HG03575 (cell line): Measurements from ENCODE around the gene MRPS18A.

ENCODE experiments used
- ATAC-seq: cut with Tn5 transposase; IDR thresholded peaks from one replicate; pipeline ENCODE4 v1.9.1; 2021; ENCODE audit not compliant: unreplicated experiment, insufficient number of reproducible peaks, low FRiP score; ENCODE audit errors: extremely low read depth

The MRPS18A gene

GRCh38 chr6:43718387-43719105 lies 31.0 kb upstream of the MRPS18A start:
- ATAC-seq = no peak

DNA sequence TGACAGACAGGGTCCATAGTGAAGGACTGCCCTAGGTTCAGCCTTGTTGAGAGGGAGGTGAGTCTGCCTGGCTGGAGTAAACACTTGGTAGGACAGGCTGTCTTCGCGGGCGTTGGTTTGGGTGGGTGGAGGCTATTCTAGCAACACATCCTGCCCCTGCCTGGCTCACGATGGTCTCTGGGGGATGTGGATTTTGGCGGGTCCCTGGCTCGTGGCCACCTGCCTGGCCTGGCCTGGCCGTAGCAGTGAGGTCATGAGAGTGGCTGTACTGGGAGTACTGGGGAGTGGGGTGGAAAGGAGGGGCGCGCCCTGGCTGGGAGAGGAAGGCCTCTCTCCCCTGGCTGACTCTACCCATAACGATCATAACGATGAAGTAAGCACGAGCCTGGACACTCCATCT lies 30.2 kb upstream of the MRPS18A start:
- no peak for ATAC-seq

GRCh38 chr6:43717389-43717788 lies 29.8 kb upstream of the MRPS18A start:
- ATAC-seq = no peak

DNA sequence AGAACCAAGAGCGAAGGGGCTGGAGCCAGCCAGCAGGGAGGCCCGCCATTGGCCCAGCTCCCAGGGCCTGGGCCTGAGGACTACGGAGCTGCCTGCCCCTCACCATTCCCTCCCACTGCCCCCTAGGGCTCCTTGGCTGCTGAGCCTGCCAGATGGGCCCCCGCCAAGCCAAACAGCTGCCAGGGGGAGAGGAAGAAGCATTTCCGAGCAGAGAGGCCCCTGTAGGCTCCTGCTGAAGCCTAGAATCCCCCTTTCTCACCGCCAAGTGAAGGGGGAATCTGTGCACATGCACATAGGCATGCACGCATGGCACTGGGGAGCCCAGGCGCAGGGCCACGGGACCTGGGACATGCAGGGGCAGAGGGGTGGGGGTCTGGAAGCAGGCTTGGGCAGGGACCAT lies 28.5 kb upstream of the MRPS18A start:
- no peak for ATAC-seq

DNA sequence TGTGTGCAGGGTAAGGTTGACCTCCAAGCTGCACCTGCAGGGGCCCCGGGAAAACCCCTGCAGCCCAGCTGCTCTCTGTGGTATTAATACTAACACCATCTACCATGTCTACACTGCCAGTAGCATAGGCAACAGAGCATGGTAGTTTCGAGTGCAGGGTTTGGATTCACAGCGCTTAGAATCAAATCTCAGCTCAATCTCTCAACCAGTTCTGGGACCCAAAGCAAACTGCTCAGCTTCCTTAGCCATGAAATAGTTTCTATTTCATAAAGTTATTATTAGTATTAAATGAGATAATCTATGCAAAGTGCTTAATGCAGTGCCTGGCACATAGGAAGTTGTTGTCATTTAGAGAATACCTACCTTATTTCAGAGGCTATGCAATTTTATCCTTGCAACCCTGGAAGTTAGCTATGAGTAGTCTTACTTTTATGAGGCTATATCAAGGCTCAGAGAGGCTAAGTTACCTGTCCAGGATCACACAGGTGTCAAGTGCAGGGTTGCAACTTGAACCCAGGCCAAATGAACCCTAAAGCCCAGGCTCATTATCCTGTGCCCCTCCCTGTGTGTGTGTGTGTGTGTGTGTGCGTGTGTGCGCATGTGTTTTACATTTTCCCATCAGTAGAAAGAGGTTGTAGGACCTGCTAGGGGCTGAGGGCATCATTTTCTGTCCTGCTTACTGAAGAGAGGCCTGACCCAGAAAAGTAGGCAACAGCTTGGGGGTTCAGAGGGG lies 27.6 kb upstream of the MRPS18A start:
- peak; percentile 69 for ATAC-seq

GRCh38 chr6:43714311-43715055 lies 26.9 kb upstream of the MRPS18A start:
- ATAC-seq = no peak

DNA sequence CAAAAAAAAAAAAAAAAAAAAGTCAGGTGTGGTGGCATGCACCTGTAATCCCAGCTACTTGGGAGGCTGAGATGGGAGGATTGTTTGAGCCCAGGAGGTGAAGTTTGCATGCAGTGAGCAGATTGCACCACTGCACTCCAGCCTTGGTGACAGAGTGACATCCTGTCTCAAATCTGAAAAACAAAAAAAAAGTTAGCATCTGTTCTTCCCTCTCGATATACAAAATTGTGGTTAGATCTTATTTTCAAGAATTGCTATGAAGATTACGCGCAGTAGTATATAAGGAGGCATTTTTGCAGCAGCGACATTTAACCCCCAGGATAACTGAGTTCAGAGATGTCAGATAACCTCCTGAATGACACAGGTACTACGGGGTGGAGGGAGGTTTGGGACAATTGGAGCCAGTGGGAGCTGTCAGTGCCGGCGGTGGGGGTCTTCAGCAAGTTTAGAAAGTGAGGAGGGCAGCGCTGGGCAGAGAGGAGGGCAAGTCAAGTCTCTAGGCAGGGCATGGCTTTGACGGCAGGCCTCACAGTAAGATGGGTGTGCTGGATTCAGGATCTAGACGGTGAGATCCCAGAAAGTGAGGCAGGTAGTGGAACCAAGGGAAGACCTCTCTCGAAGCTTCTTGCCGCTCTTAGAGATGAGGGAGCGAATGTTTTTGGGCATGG lies 26.2 kb upstream of the MRPS18A start:
- no peak for ATAC-seq

DNA sequence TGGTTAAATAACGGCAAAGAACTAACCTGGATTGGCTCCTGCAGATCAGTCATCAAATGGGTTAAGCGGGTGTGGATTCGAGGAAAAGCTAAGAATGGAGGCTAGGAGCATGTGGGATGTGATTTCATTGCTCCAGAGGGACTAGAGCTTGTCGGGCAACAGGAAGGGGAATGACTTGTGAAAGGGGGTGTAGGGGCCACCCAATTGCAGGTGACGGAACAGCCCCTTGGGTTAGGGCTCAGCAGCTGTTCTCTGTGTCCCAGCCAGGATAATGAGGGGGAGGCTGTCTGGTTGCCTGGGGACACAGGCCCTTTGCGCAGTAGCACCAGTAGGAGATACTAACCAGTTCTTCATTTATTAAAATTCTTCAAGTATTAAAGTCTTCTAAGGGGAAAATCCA lies 25.0 kb upstream of the MRPS18A start:
- no peak for ATAC-seq

DNA sequence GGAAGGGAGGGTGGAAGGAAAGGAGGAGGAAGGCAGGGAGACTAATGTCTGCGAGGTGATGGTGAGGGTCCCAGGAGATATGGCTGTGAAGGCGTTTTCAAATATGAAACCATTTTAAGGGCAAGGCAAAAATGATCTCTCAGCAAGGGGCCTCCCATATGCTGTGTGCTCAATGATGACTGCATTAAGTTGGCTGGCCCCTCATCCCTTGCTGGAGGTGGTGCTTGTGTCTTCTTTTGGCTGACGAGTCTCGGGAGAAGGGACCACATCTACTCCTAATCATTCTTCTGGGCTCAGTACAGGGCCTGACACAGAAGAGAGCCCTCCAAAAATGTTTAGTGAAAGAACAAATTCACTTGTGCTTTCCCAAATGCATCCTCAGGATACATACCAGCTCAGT lies 23.0 kb upstream of the MRPS18A start:
- no peak for ATAC-seq

GRCh38 chr6:43709654-43710303 lies 22.2 kb upstream of the MRPS18A start:
- ATAC-seq = no peak

GRCh38 chr6:43708860-43709653 lies 21.5 kb upstream of the MRPS18A start:
- no peak for ATAC-seq

DNA sequence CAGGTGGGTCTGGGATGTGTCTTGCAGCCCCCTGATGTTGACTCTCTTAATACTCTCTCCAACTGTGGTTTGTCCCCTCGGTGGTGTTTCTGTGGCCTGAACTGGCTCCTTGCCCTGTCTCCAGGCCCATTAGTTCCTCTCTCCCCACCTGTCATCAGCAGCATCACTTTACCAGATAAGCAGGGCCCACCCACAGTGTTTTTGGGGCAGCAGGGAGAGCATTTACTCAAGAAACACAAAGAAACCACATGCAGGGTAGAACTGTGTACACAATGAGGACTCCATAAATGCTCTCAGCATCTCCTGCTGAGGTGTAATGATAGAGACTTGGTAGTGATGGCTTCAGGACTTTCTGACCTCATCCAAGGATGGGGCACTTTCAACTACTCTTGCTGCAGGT lies 20.2 kb upstream of the MRPS18A start:
- no peak for ATAC-seq

DNA sequence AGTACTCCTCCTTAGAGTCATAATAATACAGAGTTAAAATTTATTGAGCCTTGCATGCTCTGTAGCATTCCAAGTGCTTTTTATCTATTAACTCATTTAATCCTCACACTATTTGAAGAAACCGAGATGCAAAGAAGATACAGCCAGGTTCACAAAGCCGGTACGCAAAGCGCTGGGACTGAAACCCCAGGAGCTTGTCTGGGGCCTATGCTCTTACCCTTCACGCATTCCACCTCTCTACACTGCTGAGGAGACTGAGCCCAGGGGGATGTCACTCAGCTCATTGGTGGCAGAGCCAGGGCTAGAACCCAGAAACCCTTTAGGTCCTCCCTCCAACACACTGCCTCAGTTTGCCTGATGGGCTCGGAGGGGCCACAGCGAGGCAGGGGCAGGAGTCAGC lies 19.7 kb upstream of the MRPS18A start:
- ATAC-seq = no peak

DNA sequence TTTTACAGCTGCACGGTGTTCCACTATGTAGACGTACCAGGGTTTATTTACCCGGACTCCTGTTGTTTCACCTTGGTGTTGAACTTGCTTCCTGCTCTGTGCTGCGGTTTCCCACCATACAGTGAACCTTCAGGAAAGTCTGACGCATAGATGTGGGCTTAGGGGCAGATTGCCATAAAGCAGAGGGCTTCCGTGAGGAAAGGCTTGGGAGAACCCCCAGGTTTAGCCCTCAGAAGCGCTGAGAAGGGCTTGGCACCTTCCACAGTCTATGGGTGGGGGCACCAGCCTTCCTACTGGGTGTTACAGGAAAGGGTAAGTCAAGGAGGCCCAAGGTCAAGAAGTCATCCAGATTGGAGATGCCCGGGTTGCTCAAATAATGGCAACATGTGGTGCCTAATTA lies 19.2 kb upstream of the MRPS18A start:
- ATAC-seq = no peak

- no peak for ATAC-seq
These were observed 18.4 kb upstream of the MRPS18A start for GRCh38 chr6:43705996-43706395.

GRCh38 chr6:43703512-43704429 lies 16.2 kb upstream of the MRPS18A start:
- no peak for ATAC-seq
